KOPT-K1 (cell line): Measurements from ENCODE around the gene RSPH1.

Experiments
- H3K27ac ChIP-seq: fragments of 200-600 bp; sonication (generic); 2 replicates; pipeline ENCODE4 v1.5.1; 2016; ENCODE audit warnings: antibody characterized with exemption, mild to moderate bottlenecking, low read depth, low read length; ENCODE audit not compliant: poor library complexity, severe bottlenecking
- H3K36me3 ChIP-seq: fragments of 200-600 bp; sonication (generic); 2 replicates; pipeline ENCODE4 v1.5.1; 2017; ENCODE audit warnings: antibody characterized with exemption, mild to moderate bottlenecking, low read length, moderate library complexity; ENCODE audit not compliant: insufficient read depth
- H3K9me3 ChIP-seq: fragments of 200-600 bp; sonication (generic); 2 replicates; pipeline ENCODE4 v1.5.1; 2017; ENCODE audit warnings: antibody characterized with exemption, low read length, mild to moderate bottlenecking; ENCODE audit not compliant: insufficient read depth, poor library complexity, severe bottlenecking

Gene RSPH1

GRCh38 chr21:42535602-42536171 lies 39.7 kb upstream of the RSPH1 start:
- no peaks in the 10 kb centered on the region for H3K9me3 ChIP-seq
- peak overlapping the region; percentile 28 for H3K27ac ChIP-seq
- H3K36me3 ChIP-seq: no peaks in the 10 kb centered on the region

- H3K27ac ChIP-seq: peak overlapping the region; percentile 34
- H3K9me3 ChIP-seq: no peaks in the 10 kb centered on the region
- H3K36me3 ChIP-seq: no peaks in the 10 kb centered on the region
These were observed 38.7 kb upstream of the RSPH1 start for GRCh38 chr21:42534421-42535378.

- Histone ChIP-seq H3K36me3 (no peaks in the 10 kb centered on the region), H3K27ac (peak overlapping the region; percentile 34), H3K9me3 (no peaks in the 10 kb centered on the region)
These were observed 37.9 kb upstream of the RSPH1 start for GRCh38 chr21:42533963-42534355.

- Histone ChIP-seq H3K9me3 (no peaks in the 10 kb centered on the region), H3K27ac (no peak overlapping the region), H3K36me3 (no peaks in the 10 kb centered on the region)
These were observed 37.4 kb upstream of the RSPH1 start for GRCh38 chr21:42533306-42533962.

- H3K36me3 ChIP-seq: no peaks in the 10 kb centered on the region
- no peaks in the 10 kb centered on the region for H3K9me3 ChIP-seq
- no peak overlapping the region for H3K27ac ChIP-seq
These were observed 36.6 kb upstream of the RSPH1 start for GRCh38 chr21:42532466-42533181.

- H3K36me3 ChIP-seq: no peaks in the 10 kb centered on the region
- no peak overlapping the region for H3K27ac ChIP-seq
- no peaks in the 10 kb centered on the region for H3K9me3 ChIP-seq
These were observed 35.7 kb upstream of the RSPH1 start for GRCh38 chr21:42531771-42532170.

- H3K9me3 ChIP-seq: no peaks in the 10 kb centered on the region
- H3K27ac ChIP-seq: no peak overlapping the region
- H3K36me3 ChIP-seq: no peaks in the 10 kb centered on the region
These were observed 34.1 kb upstream of the RSPH1 start for GRCh38 chr21:42530167-42530518.

- Histone ChIP-seq H3K9me3 (no peaks in the 10 kb centered on the region), H3K36me3 (no peaks in the 10 kb centered on the region; the same call in 1 of the 2 replicates), H3K27ac (peak overlapping the region; percentile 87)
These were observed 31.6 kb upstream of the RSPH1 start for GRCh38 chr21:42527489-42528158.

- Histone ChIP-seq H3K27ac (peak overlapping the region; percentile 87), H3K9me3 (no peaks in the 10 kb centered on the region), H3K36me3 (no peaks in the 10 kb centered on the region; the same call in 1 of the 2 replicates)
These were observed 31.1 kb upstream of the RSPH1 start for GRCh38 chr21:42527127-42527488.

- Histone ChIP-seq H3K9me3 (no peaks in the 10 kb centered on the region), H3K27ac (peak overlapping the region; percentile 13), H3K36me3 (no peaks in the 10 kb centered on the region; the same call in 1 of the 2 replicates)
These were observed 30.3 kb upstream of the RSPH1 start for GRCh38 chr21:42526379-42526727.

GRCh38 chr21:42525676-42526378 lies 29.8 kb upstream of the RSPH1 start:
- Histone ChIP-seq H3K36me3 (peaks cover 3% of the 10 kb centered on the region; the same call in 1 of the 2 replicates), H3K27ac (peak overlapping the region; percentile 13), H3K9me3 (no peaks in the 10 kb centered on the region)

- Histone ChIP-seq H3K27ac (no peak overlapping the region), H3K36me3 (peaks cover 10% of the 10 kb centered on the region; the same call in 1 of the 2 replicates), H3K9me3 (no peaks in the 10 kb centered on the region)
These were observed 29.1 kb upstream of the RSPH1 start for GRCh38 chr21:42525029-42525581.

- H3K27ac ChIP-seq: peak overlapping the region; percentile 9
- H3K36me3 ChIP-seq: peaks cover 16% of the 10 kb centered on the region; the same call in 1 of the 2 replicates
- H3K9me3 ChIP-seq: no peaks in the 10 kb centered on the region
These were observed 28.5 kb upstream of the RSPH1 start for GRCh38 chr21:42524341-42525028.
